Activated CD4-positive, alpha-beta T cell treated with anti-CD3 and anti-CD28 coated beads, Interleukin-2, Interleukin-6, amounts not matched to agents 100 ng/mL and 50 ng/mL, durations not matched to agents 16 hours and 8 hours (primary cell): ENCODE results near the gene PDGFRB.

Experiments used
- DNase-seq: peaks from one replicate; pipeline ENCODE4 v3.0.0-alpha.2; 2020

PDGFRB gene

DNA sequence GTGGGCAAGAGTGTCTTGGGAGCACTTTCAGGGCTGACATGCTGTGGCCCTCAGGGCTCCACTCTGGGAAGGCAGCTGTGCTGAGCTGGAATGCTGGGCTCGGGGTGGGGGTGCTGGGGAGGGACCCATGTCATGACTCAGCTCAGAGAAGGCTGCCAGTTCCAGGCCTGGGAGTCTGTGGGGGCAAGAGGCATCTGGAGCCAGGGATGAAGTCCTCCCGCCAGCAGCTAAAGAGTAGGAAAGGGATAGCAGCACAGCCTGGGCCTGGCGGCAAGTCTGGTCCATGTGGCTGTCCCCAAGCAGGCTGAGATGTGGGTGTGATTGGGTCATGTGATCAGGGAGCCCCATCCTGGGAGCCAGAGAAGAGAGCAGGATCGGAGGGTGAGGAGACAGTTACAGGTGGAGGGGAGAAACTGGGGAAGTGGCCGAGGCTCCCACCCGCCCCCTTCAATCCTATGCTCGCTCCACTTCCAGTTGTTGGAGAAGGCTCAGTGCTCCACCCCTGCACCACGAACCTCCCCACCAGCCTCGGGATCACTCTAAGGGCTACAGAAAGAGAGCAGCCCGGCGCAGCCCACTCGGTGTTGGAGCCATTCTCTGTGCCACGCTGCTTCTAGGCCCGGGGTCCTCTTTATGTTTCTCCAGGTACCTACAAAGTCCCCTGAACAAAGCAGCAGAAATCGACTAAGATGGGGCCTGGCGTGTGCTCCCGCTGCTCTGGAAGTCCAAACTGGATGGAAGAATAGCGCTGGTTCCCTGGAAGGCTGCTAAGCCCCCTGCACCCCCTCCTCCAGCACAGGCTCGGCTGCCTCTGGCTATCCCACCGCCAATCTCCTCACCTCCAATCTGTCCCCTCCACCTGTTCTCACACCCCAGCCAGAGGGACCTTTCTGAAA lies 12.0 kb downstream of the PDGFRB start:
- DNase-seq = no peak

DNA sequence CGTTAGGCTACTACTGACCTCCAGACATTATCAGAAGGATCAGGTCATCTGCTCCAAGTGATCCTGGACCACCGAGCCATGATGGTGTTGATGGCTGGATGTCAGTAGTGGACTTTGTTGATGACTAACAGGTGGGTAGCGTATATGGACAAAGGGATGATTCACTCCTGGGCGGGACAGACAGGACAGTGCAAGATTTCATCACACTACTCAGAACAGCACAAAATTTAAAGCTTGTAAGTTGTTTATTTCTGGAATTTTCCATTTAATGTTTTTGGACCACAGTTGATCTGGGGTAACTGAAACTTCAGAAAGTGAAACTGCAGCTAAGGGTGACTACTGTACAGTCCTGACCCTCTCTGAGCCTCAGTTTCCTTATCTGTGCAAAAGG lies 12.7 kb downstream of the PDGFRB start:
- no peak for DNase-seq

- DNase-seq = no peak
Measured at GRCh38 chr5:150142185-150142958, 13.3 kb downstream of the PDGFRB start.

DNA sequence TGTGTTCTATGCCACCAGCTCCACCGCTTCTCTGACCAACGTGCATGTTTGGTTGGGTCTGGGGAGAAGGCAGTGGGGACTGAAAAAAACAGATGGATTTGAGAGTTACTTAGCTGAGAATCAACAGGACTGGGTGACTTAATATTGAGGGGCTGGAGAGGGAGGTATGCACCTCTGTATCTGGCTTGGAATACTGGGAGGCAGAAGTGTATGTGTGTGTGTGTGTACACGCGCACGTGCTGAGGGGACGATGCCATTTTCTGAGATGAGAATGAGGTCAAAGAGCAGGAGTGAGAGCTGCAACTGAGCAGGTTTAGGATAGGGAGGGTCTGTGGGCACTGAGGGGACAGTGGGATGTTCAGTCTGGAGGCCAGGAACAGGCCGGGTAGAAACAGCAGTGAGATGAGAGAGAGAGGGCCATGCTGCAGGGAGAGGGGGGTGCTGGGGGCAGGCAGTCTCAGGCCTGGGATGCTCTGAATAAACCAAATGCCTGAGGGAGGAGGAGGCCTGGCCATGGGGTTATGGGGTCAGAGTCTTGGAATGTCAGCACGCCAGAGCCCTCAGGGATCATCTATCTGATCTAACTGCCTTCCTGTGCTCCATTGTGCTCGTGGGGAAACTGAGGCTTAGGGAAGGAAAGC lies 14.0 kb downstream of the PDGFRB start:
- no peak for DNase-seq

GRCh38 chr5:150140830-150141229 lies 14.8 kb downstream of the PDGFRB start:
- no peak for DNase-seq

DNA sequence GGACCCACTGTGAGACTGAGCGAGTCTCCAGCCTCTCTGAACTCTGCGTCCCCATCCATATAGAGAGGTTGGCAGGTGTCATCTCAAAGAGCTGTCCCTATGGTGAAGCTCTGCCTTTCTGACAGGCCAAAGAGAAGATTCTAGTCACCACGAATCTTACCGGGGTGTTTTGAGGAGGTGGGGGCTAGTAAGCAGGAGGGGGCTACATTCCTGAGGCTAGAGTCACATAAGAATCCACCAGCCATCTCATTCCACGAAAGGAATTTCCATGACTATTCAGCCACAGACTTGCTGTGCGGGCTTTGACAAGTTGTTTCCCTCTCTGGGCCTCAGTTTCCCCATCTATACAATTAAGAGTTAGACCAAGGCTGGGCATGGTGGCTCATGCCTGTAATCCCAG lies 16.3 kb downstream of the PDGFRB start:
- DNase-seq = no peak

DNA sequence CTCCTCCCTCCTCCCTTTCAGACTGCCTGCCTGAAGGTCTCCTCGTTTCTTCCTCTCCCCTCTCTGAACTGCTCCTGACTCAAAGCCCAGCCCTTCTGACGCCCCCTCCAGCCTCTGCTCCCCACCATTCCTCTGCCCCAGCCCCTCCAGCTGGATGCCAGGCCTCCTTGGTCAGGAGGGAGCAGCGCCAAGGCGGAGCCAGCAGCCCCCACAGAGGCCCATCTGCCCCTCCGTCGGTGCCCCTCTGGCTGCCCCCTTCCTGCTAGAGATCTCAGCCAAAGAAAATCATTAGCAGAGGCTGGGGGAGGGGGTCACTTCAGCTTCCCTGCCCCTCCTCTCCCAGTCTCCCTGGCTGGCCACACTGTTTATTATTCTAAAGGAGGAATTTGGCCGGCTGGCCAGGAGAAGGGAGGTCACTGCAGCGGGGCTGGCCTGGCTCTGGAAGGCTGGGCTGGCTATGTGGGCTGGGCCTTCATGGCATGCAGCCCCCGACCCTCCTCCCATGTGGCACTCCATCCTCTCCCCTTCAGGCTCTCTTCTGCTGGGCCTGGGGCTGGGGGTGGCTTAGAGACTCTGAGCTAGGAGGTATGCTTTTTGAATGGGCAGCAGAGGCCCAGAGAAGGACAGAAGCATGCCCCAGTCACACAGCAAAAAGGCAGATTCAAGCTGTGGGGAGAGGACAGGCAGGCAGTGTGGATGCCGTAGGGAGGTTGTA lies 16.9 kb downstream of the PDGFRB start:
- DNase-seq = no peak

DNA sequence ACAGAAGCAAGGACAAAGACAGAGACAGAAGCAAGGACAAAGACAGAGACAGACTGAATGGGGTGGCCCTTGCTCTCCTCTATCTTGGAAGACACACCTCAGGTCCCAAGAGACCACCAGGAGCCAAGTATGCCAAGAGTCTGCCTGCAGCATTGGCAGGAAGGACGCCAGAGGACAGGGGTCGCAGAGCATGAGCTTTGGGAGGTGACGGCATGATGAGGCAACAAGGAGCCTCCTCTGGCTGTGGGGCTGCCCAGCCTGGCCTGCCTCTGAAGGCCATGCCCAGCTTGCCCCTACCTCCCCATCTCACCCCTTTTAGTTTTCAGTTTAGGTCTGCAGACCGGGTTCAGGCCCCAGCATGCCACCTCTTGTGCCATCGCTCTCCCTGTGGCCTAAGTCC lies 17.6 kb downstream of the PDGFRB start:
- no peak for DNase-seq

- DNase-seq = no peak
Measured at GRCh38 chr5:150137168-150137957, 18.3 kb downstream of the PDGFRB start.

GRCh38 chr5:150136305-150137167 lies 19.1 kb downstream of the PDGFRB start:
- DNase-seq = no peak

DNA sequence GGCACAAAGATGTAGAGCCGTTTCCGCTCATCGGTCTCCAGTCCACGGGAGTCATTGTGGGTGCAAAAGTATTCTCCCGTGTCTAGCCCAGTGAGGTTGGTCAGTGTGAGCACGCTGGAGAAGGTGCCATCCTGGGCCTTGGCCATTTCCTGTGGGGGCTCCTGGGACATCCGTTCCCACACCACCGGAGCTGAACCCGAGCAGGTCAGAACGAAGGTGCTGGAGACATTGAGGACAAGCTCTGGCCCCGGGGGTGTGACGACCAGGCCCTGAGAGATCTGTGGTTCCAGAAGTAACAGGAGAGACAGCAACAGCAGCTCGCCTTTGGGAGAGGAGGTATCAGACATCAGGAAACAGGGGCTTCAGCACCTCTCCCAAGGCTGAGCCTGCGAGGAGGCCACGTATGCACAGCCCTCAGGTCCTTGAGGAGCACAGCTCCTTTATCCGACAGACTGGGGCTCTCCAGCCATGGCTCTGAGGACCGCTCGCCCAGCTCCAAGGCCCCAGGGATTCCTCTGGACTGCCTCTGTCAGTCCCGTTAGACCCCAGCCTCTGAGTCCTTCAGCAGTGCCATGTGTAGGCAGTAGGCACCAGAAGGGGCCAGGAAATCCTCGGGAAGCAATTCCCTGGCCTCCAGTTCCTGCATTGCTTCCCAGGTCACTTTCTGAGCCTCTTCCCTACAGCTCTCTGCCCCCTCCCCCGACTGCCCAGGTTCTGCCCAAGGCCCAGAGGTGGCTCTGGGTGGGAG lies 19.9 kb downstream of the PDGFRB start:
- no peak for DNase-seq

- no peak for DNase-seq
Measured at GRCh38 chr5:150134198-150134588, 21.5 kb downstream of the PDGFRB start.

GRCh38 chr5:150133581-150134197 lies 22.0 kb downstream of the PDGFRB start:
- no peak for DNase-seq

GRCh38 chr5:150132740-150133139 lies 22.9 kb downstream of the PDGFRB start:
- DNase-seq = no peak

- DNase-seq = no peak
Measured at GRCh38 chr5:150131978-150132694, 23.5 kb downstream of the PDGFRB start.

DNA sequence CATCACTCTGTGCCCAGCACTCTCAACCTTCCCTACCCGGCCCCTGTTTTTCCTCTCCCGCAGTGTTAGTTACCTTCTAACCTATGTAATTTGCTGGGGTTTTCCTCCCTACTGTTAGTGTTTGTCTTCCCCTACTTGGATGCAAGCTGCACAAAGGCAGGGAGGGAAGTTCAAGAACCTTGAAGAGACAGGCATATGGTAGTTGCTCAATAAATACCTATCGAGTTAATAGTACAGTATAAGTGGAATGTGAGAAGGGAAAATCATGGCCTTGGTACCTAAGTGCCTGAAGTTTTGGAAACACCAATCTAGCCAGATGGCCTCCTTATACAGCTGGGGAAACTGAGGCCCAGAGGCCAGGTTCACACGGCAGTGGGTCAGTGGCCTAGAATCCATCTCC lies 24.2 kb downstream of the PDGFRB start:
- no peak for DNase-seq

- no peak for DNase-seq
Measured at GRCh38 chr5:150130493-150130922, 25.1 kb downstream of the PDGFRB start.

DNA sequence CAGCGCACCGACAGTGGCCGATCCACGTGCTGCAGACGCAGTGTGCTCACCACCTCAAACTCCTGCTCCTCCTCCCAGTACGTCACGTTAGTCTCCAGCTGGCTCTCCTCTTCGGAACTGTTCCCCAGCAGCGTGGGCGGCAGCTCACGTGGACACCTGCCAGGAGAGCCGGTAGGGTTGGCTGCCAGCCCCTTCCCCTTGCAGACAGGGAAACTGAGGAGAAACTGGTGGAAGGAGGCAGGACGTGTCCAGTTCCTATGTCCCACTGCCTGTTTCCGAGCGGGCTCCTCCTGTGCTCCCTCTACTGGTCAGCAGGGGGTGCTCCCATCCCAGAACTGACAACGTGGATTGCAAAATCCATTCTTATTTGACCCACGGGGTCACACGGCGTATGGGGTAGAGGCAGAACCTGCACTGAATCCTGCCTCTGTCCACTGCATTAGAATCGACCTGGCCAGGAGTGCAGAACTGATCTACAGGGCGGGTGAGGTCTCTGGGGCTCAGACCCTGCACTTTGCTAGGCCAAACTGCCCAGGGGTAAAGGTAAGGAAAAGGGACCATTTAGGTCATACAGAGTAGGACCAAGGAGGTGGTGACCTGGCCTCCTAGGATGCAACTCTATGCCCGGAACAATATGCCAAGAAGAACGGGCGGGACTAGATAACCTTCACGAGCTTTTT lies 25.7 kb downstream of the PDGFRB start:
- DNase-seq = peak; percentile 71

DNA sequence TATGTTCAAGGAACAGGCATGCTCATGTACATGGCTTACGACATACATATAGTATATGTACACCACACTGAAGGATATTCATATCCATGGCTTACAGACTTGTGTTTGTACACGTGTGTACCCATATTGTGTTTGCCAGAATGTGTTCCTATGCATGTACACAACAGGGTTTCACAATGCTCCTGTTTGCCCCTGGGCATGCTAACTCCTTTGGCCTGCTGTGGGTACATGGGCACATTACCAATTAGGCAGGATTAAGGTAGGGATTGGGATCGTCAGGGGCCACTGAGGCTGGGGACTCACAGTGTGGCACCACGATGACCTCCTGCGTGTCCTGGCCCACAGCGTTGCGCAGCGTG lies 26.2 kb downstream of the PDGFRB start:
- no peak for DNase-seq
